Liver (tissue), 9 donors: ENCODE data around the gene H2AZ2. TPM values are rescaled to one million over a fixed set of nuclear protein-coding genes. Genes with fewer than 3 reads are reported as not detected.
"Not testable (repeated sequence)": the region's sequence is repeated elsewhere in the genome, so short reads cannot be mapped to it uniquely, and the experiment has no call there.

Experiments
- DNase-seq: peaks from one replicate; pipeline ENCODE4 v3.0.0-alpha.2; 2017; ENCODE audit warnings: low spot score
- H3K27ac ChIP-seq, 2 donors: one replicate each; pipeline ENCODE4 v1.7.0; 2013; ENCODE audit warnings: inconsistent platforms in 2 of 2, low read length in 2 of 2, control low read depth in 1 of 2, low read depth in 1 of 2, mild to moderate bottlenecking in 1 of 2
- H3K27me3 ChIP-seq, 4 donors: one replicate each; pipeline versions ENCODE4 v1.6.1 to v1.7.0; 2013; ENCODE audit warnings: low read length in 3 of 4, inconsistent platforms in 1 of 4, mild to moderate bottlenecking in 1 of 4, moderate library complexity in 1 of 4; ENCODE audit not compliant: control insufficient read depth in 4 of 4, insufficient read depth in 4 of 4
- H3K36me3 ChIP-seq, 4 donors: one replicate each; pipeline versions ENCODE4 v1.6.1 to v1.7.0; 2013; ENCODE audit warnings: low read length in 3 of 4, mild to moderate bottlenecking in 3 of 4, low read depth in 1 of 4, moderate library complexity in 1 of 4; ENCODE audit not compliant: control insufficient read depth in 4 of 4, insufficient read depth in 3 of 4
- H3K4me1 ChIP-seq, 4 donors: one replicate each; pipeline versions ENCODE4 v1.6.1 to v1.7.0; 2013; ENCODE audit warnings: low read length in 3 of 4, mild to moderate bottlenecking in 3 of 4, moderate library complexity in 1 of 4; ENCODE audit not compliant: control insufficient read depth in 4 of 4, insufficient read depth in 4 of 4
- H3K4me3 ChIP-seq, 3 donors: one replicate each; pipeline versions ENCODE4 v1.6.1 to v1.7.0; 2013; ENCODE audit warnings: low read length in 3 of 3, control low read depth in 1 of 3, low read depth in 1 of 3, mild to moderate bottlenecking in 1 of 3
- H3K9ac ChIP-seq, 2 donors: one replicate each; pipeline ENCODE4 v1.7.0; 2013; ENCODE audit warnings: low read length in 2 of 2, mild to moderate bottlenecking in 2 of 2, moderate library complexity in 2 of 2, control low read depth in 1 of 2, low read depth in 1 of 2
- H3K9me3 ChIP-seq, 4 donors: one replicate each; pipeline versions ENCODE4 v1.6.1 to v1.7.0; 2013; ENCODE audit warnings: low read length in 3 of 4; ENCODE audit not compliant: control insufficient read depth in 4 of 4
- EGR1 ChIP-seq, 2 donors: IDR thresholded peaks; 2 replicates each; pipeline ENCODE4 v1.6.1; 2016 to 2018; ENCODE audit warnings: antibody characterized with exemption in 2 of 2, low read depth in 2 of 2
- FOXA1 ChIP-seq: IDR thresholded peaks from 2 replicates; pipeline ENCODE4 v1.6.1; 2016; ENCODE audit warnings: antibody characterized with exemption
- FOXA2 ChIP-seq: IDR thresholded peaks from 2 replicates; pipeline ENCODE4 v1.6.1; 2016; ENCODE audit warnings: antibody characterized with exemption
- GABPA ChIP-seq, 2 donors: IDR thresholded peaks in 1 of 2; conservative IDR thresholded peaks in 1 of 2; 2 replicates each; pipeline ENCODE4 v1.6.1; 2016; ENCODE audit warnings: antibody characterized with exemption in 2 of 2, mild to moderate bottlenecking in 1 of 2, moderate library complexity in 1 of 2
- HNF4A ChIP-seq, 2 donors: conservative IDR thresholded peaks; 2 replicates each; pipeline ENCODE4 v1.6.1; 2016; ENCODE audit warnings: antibody characterized with exemption in 2 of 2, mild to moderate bottlenecking in 2 of 2
- HNF4G ChIP-seq: IDR thresholded peaks from 2 replicates; pipeline ENCODE4 v1.6.1; 2016; ENCODE audit warnings: antibody characterized with exemption
- JUND ChIP-seq, 2 donors: IDR thresholded peaks; 2 replicates each; pipeline ENCODE4 v1.6.1; 2016; ENCODE audit warnings: antibody characterized with exemption in 2 of 2
- NR2F2 ChIP-seq: IDR thresholded peaks from 2 replicates; pipeline ENCODE4 v1.6.1; 2016; ENCODE audit warnings: antibody characterized with exemption
- RAD21 ChIP-seq, 2 donors: IDR thresholded peaks; 2 replicates each; pipeline ENCODE4 v1.6.1; 2016; ENCODE audit warnings: antibody characterized with exemption in 2 of 2, mild to moderate bottlenecking in 2 of 2
- RXRA ChIP-seq, 2 donors: IDR thresholded peaks; 2 replicates each; pipeline ENCODE4 v1.6.1; 2017 to 2018; ENCODE audit warnings: antibody characterized with exemption in 2 of 2, mild to moderate bottlenecking in 1 of 2
- SP1 ChIP-seq: IDR thresholded peaks from 2 replicates; pipeline ENCODE4 v1.6.1; 2018; ENCODE audit warnings: antibody characterized with exemption, mild to moderate bottlenecking
- TAF1 ChIP-seq: conservative IDR thresholded peaks from 2 replicates; pipeline ENCODE4 v1.6.1; 2016; ENCODE audit warnings: antibody characterized with exemption, mild to moderate bottlenecking
- YY1 ChIP-seq: IDR thresholded peaks from 2 replicates; pipeline ENCODE4 v1.6.1; 2016; ENCODE audit warnings: antibody characterized with exemption, mild to moderate bottlenecking
- WGBS: extraction: QIAGEN DNeasy Blood & Tissue Kit; methylation state at CpG from one replicate; pipeline ENCODE4 v1.1.7; 2013; 5-methylcytosine and 5-hydroxymethylcytosine counted together
- polyA plus RNA-seq, 2 donors: library from polyadenylated mRNA; stranded (reverse) in 1 of 2; unstranded in 1 of 2; fragments of 200-250 nt in 1 of 2; fragments of >200 nt in 1 of 2; fragmentation: Nextera tagmentation in 1 of 2; extraction: Ambion mirVana in 1 of 2; gene quantifications; one replicate each; pipeline versions ENCODE4 v1.2.1 to v1.2.3, GENCODE V29; 2013 to 2015
- total RNA-seq, 2 donors: library from RNA; depleted of rRNA; stranded (reverse); fragments of >200 nt; gene quantifications; one replicate each; pipeline ENCODE4 v1.2.3, GENCODE V29; 2014
- TF ChIP-seq, protein P1 (sequence below): IDR thresholded peaks from 2 replicates; pipeline ENCODE4 v1.6.1; 2016; ENCODE audit warnings: antibody characterized with exemption
- TF ChIP-seq, protein P2 (sequence below): IDR thresholded peaks from 2 replicates; pipeline ENCODE4 v1.6.1; 2016; ENCODE audit warnings: antibody characterized with exemption
- TF ChIP-seq, protein P3 (sequence below): IDR thresholded peaks from 2 replicates; pipeline ENCODE4 v1.6.1; 2016; ENCODE audit warnings: antibody characterized with exemption, mild to moderate bottlenecking
- TF ChIP-seq, protein P4 (sequence below): IDR thresholded peaks from 2 replicates; pipeline ENCODE4 v1.6.1; 2016; ENCODE audit warnings: antibody characterized with exemption
- TF ChIP-seq, protein P5 (sequence below): fragments of 150-350 bp; IDR thresholded peaks from 2 replicates; pipeline ENCODE4 v1.5.1; 2017; ENCODE audit warnings: improper control_type of control experiment, low read depth, low read length; ENCODE audit not compliant: missing input control
- donor health status: healthy.
- donor health status: healthy.
- donor health status: healthy.
- donor health status: healthy.
- donor health status: healthy.

H2AZ2 gene
- total and polyA plus RNA-seq, 4 donors = 51.3 to 182 (median 69.5) TPM

DNA sequence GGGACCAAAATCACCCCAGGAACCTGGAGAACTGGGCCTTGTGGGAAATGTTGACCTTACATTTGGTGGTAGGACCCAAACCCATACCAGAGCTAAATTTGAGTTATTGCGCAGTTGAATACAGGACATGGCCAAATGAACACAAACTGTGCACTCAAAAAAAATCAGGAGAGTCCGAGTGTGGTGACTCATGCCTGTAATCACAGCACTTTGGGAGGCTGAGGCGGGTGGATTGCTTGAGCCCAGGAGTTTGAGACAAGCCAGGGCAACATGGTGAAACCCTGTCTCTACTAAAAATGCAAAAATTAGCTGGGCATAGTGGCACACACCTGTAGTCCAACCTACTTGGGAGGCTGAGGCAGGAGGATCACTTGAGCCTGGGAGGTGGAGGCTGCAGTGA, 62.7 kb downstream of the H2AZ2 start:
- WGBS = 96% methylated on average over 3 of the region's 3 CpGs
- not testable (repeated sequence) for H3K4me3 ChIP-seq, H3K4me1 ChIP-seq, H3K9me3 ChIP-seq, H3K36me3 ChIP-seq, H3K27ac ChIP-seq, DNase-seq, H3K27me3 ChIP-seq, H3K9ac ChIP-seq

DNA sequence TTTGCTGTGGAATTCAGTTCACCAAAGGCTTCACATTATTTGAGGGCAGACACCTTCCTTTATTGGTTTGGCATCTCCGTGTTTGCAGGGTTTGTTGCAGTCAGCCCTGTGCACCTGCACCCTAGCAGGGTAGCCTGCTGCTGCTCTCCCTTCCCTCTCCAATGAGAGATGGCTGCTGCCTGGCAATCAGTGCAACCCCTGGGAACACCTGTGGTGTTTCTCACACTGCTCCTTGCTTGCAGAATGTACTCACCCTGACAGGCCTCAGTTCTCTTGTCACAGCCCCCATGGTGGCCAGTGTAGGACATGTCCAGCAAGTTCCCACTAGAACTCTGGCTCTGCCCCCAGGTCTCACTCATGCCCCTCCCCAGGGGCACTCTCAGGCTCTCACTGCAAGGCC, 63.5 kb downstream of the H2AZ2 start:
- H3K27ac ChIP-seq = no peak overlapping the region
- no peak for TF ChIP-seq FOXA2
- TF ChIP-seq, protein P1, sequence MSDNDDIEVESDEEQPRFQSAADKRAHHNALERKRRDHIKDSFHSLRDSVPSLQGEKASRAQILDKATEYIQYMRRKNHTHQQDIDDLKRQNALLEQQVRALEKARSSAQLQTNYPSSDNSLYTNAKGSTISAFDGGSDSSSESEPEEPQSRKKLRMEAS = no peak
- no peak for TF ChIP-seq JUND (IDR thresholded peaks at IDR 0.05)
- TF ChIP-seq GABPA (IDR thresholded peaks at IDR 0.05 in 1 of 2, conservative IDR thresholded peaks at IDR 0.05 in 1 of 2) = no peak
- no peak for TF ChIP-seq RXRA (IDR thresholded peaks at IDR 0.05)
- H3K4me3 ChIP-seq = no peak overlapping the region
- DNase-seq = no peak
- H3K27me3 ChIP-seq = no peaks in the 10 kb centered on the region
- WGBS = 84% methylated on average over 1 of the region's 1 CpG
- no peak overlapping the region for H3K9ac ChIP-seq
- H3K36me3 ChIP-seq = no peaks in the 10 kb centered on the region
- H3K9me3 ChIP-seq = peaks cover 0 to 3% (median under 1%) of the 10 kb centered on the region in 4 donors
- no peaks in the 10 kb centered on the region for H3K4me1 ChIP-seq

DNA sequence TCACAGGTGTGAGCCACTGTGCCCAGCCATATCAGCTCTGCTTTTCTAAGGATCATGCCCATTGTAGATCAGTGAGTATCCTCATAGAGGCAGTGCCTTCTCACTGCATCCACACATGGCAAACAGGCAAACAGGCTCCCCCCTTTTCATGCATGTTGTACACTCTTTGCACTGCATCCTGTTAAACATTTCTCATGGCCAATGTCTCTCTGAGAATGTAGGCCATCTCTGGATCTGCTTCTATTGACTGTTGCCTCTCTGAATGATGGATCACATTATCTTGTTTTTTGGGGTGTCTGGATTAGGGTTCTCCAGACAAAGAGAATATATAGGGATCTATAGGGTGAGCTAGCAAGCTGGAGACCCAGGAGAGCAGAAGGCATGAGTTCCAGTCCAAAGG, 64.5 kb downstream of the H2AZ2 start:
- DNase-seq = no peak
- TF ChIP-seq, protein P2, sequence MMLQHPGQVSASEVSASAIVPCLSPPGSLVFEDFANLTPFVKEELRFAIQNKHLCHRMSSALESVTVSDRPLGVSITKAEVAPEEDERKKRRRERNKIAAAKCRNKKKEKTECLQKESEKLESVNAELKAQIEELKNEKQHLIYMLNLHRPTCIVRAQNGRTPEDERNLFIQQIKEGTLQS = no peak
- no peak for TF ChIP-seq JUND (IDR thresholded peaks at IDR 0.05)
- TF ChIP-seq RXRA (IDR thresholded peaks at IDR 0.05) = no peak
- TF ChIP-seq, protein P3, sequence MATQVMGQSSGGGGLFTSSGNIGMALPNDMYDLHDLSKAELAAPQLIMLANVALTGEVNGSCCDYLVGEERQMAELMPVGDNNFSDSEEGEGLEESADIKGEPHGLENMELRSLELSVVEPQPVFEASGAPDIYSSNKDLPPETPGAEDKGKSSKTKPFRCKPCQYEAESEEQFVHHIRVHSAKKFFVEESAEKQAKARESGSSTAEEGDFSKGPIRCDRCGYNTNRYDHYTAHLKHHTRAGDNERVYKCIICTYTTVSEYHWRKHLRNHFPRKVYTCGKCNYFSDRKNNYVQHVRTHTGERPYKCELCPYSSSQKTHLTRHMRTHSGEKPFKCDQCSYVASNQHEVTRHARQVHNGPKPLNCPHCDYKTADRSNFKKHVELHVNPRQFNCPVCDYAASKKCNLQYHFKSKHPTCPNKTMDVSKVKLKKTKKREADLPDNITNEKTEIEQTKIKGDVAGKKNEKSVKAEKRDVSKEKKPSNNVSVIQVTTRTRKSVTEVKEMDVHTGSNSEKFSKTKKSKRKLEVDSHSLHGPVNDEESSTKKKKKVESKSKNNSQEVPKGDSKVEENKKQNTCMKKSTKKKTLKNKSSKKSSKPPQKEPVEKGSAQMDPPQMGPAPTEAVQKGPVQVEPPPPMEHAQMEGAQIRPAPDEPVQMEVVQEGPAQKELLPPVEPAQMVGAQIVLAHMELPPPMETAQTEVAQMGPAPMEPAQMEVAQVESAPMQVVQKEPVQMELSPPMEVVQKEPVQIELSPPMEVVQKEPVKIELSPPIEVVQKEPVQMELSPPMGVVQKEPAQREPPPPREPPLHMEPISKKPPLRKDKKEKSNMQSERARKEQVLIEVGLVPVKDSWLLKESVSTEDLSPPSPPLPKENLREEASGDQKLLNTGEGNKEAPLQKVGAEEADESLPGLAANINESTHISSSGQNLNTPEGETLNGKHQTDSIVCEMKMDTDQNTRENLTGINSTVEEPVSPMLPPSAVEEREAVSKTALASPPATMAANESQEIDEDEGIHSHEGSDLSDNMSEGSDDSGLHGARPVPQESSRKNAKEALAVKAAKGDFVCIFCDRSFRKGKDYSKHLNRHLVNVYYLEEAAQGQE = no peak
- TF ChIP-seq, protein P4, sequence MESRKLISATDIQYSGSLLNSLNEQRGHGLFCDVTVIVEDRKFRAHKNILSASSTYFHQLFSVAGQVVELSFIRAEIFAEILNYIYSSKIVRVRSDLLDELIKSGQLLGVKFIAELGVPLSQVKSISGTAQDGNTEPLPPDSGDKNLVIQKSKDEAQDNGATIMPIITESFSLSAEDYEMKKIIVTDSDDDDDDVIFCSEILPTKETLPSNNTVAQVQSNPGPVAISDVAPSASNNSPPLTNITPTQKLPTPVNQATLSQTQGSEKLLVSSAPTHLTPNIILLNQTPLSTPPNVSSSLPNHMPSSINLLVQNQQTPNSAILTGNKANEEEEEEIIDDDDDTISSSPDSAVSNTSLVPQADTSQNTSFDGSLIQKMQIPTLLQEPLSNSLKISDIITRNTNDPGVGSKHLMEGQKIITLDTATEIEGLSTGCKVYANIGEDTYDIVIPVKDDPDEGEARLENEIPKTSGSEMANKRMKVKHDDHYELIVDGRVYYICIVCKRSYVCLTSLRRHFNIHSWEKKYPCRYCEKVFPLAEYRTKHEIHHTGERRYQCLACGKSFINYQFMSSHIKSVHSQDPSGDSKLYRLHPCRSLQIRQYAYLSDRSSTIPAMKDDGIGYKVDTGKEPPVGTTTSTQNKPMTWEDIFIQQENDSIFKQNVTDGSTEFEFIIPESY = no peak
- no peak for TF ChIP-seq NR2F2
- TF ChIP-seq EGR1 (IDR thresholded peaks at IDR 0.05; ENCODE audit: low read depth in 2 of 2) = no peak
- no peak for TF ChIP-seq HNF4A (conservative IDR thresholded peaks at IDR 0.05)
- TF ChIP-seq FOXA2 = no peak
- no peak for TF ChIP-seq TAF1
- TF ChIP-seq, protein P5, sequence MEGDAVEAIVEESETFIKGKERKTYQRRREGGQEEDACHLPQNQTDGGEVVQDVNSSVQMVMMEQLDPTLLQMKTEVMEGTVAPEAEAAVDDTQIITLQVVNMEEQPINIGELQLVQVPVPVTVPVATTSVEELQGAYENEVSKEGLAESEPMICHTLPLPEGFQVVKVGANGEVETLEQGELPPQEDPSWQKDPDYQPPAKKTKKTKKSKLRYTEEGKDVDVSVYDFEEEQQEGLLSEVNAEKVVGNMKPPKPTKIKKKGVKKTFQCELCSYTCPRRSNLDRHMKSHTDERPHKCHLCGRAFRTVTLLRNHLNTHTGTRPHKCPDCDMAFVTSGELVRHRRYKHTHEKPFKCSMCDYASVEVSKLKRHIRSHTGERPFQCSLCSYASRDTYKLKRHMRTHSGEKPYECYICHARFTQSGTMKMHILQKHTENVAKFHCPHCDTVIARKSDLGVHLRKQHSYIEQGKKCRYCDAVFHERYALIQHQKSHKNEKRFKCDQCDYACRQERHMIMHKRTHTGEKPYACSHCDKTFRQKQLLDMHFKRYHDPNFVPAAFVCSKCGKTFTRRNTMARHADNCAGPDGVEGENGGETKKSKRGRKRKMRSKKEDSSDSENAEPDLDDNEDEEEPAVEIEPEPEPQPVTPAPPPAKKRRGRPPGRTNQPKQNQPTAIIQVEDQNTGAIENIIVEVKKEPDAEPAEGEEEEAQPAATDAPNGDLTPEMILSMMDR = no peak
- TF ChIP-seq FOXA1 = no peak
- TF ChIP-seq, protein P1 = no peak
- no peak for TF ChIP-seq RAD21 (IDR thresholded peaks at IDR 0.05)
- TF ChIP-seq HNF4G = no peak
- TF ChIP-seq SP1 = no peak
- no peak for TF ChIP-seq YY1
- TF ChIP-seq GABPA (IDR thresholded peaks at IDR 0.05 in 1 of 2, conservative IDR thresholded peaks at IDR 0.05 in 1 of 2) = no peak
- H3K4me3 ChIP-seq = no peak overlapping the region
- H3K4me1 ChIP-seq = no peaks in the 10 kb centered on the region
- no peaks in the 10 kb centered on the region for H3K36me3 ChIP-seq
- H3K27me3 ChIP-seq = no peaks in the 10 kb centered on the region
- H3K9me3 ChIP-seq = peaks cover 0 to 3% (median under 1%) of the 10 kb centered on the region in 4 donors
- no peak overlapping the region for H3K9ac ChIP-seq
- no peak overlapping the region for H3K27ac ChIP-seq
